GM10248 (cell line): ENCODE data around the gene MIEF1.
A peak's percentile ranks its signal among the peaks of the same experiment; 100 is the strongest.

ENCODE experiments used
- CTCF ChIA-PET: fragments of 300-600 bp; sonication (Branson Sonifier 250); formaldehyde crosslinking; extraction: SDS; loops from one replicate; lab custom pipeline; 2021; ENCODE audit warnings: antibody characterized with exemption; lab: Yijun Ruan, JAX
- POLR2A ChIA-PET: fragments of 350-650 bp; sonication (Branson Sonifier 250); formaldehyde crosslinking; extraction: SDS; loops from one replicate; lab custom pipeline; 2020; ENCODE audit warnings: antibody characterized with exemption; lab: Yijun Ruan, JAX
- DNase-seq: peaks from one replicate; pipeline ENCODE4 v3.0.0; 2012; ENCODE audit errors: extremely low spot score
- CTCF ChIP-seq: IDR thresholded peaks from 2 replicates; pipeline ENCODE4 v1.5.1; 2012; ENCODE audit warnings: mild to moderate bottlenecking, low read depth; ENCODE audit errors: extremely low read depth, missing control alignments, control extremely low read depth

The MIEF1 gene

DNA sequence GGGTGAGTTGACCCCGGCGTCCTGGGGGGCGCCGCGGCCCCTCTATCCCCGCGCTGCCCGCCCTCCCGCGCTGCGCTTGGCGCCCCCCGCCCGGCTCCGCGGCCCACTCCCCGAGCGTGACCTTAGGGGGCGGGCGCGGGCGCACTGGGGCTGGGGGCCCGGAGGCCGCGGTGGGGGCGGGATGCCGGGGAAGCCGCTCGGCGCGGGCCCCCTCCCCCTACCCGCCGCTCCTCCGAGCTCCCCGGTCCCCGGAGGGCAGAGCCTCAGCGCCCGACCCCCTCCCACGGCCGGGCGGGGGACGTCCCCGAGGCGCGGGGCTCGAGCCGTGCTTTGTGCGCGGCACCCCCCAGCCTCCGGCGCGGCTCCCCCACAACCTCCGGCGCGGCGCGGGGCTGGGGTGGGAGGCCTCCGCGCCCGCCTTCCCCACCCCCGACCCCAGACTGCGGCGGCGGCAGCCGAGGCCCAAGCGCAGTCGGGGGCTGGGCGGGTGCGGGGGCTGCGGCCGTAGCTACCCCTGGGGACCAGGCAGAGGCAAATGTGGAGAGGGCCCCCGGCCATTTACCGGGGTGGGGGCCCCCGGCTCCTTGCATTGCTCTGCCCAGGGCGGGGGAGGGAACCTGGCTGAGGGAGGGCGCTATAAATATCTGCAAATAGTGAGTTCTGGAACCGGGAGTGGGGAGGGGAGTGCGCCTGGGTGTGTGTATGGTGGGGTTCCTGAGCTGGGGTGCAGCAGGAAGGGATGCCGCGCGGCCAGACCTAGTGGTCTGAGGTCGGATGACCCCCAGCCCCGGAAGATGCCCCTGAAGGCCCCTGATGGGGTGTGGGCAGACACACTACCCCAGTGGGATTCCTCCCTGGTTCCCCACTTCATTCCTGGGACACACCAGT lies 44.3 kb upstream of the MIEF1 start:
- ChIA-PET CTCF (interaction anchor here (0.8 to 2.6 kb wide), 5 partner anchors 10 to 43 kb away, joined by 3 to 7 read pairs (median 4); no protein-coding TSS in a partner anchor), POLR2A (no interaction called here)
- TF ChIP-seq CTCF, result no peak
- DNase-seq, result peak; percentile 57

DNA sequence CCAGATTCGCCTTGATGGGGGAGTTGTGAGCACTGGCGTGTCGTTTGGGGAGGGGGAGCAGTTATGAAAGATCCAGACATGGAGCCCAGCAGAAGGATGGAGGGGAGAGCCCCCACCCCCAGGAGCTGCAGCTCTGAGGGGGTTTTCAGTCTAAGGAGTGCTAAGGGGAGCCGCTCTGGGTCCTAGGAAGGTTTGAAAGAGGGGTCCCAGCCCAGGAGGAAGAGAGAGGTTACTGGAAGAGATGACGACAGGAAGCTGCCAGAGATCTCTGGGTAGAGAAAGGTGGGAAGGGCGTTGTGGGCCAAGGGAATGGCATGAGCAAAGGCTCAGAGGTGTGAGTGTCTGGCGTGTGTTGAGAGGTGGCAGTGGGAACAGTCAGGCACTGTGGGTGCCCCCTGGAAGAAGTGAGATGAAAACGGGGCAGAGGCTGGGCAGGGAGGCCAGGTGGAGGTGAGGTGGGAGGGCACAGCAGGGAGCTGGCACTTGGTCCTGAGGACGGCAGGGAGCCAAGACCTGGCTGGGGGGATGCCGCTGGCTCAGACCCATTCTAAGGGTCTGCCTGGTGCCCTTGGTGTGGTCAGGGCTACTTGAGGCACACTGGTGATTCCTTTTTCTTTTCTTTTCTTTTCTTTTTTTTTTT lies 43.5 kb upstream of the MIEF1 start:
- DNase-seq, result no peak
- POLR2A ChIA-PET, result no interaction called here
- no peak for TF ChIP-seq CTCF
- CTCF ChIA-PET, result interaction anchor here (0.8 to 2.6 kb wide), 6 partner anchors 9 to 42 kb away, joined by 3 to 7 read pairs (median 4); no protein-coding TSS in a partner anchor

DNA sequence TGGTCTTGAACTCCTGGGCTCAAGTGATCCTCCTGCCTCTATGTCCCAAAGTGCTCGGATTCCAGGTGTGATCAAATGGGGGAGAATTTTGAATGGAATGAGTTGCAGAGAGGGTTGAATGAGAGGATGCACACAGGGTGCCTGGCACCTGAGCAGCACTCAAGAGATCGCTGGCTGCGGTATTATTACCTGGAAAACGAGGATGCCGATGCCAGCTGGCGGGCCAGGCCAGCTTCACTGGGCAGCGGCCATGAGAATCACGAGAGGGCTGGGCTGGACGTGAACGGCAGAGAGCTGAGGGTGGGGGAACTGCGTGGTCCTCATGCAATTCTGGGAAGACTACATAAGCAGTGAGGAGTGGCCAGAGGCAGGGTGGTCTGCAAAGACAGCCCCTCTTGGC lies 42.4 kb upstream of the MIEF1 start:
- POLR2A ChIA-PET, result no interaction called here
- no peak for TF ChIP-seq CTCF

GRCh38 chr22:39462443-39463221 lies 39.5 kb upstream of the MIEF1 start:
- DNase-seq, result no peak
- ChIA-PET POLR2A (no interaction called here), CTCF (interaction anchor here (0.6 to 2.1 kb wide), 5 partner anchors 16 to 694 kb away, joined by 3 to 6 read pairs (median 6); no protein-coding TSS in a partner anchor)
- TF ChIP-seq CTCF, result peak; percentile 6

More for the DNA sequence above, 42.4 kb upstream of the MIEF1 start:
- DNase-seq, result no peak
- CTCF ChIA-PET, result interaction anchor here (0.9 to 2.6 kb wide), 5 partner anchors 8 to 41 kb away, joined by 3 to 7 read pairs (median 4); no protein-coding TSS in a partner anchor

GRCh38 chr22:39463277-39463676 lies 38.8 kb upstream of the MIEF1 start:
- TF ChIP-seq CTCF, result no peak
- CTCF ChIA-PET, result no interaction called here
- DNase-seq, result no peak
- POLR2A ChIA-PET, result no interaction called here
